ENCODE measurements around the gene TMEM156. TPM values are rescaled to one million over a fixed set of nuclear protein-coding genes. Genes with fewer than 3 reads are reported as not detected.
"Not testable (repeated sequence)": the region's sequence is repeated elsewhere in the genome, so short reads cannot be mapped to it uniquely, and the experiment has no call there.

The TMEM156 gene
- total RNA-seq, 1 donor from 2014 or later = 0.41 TPM

DNA sequence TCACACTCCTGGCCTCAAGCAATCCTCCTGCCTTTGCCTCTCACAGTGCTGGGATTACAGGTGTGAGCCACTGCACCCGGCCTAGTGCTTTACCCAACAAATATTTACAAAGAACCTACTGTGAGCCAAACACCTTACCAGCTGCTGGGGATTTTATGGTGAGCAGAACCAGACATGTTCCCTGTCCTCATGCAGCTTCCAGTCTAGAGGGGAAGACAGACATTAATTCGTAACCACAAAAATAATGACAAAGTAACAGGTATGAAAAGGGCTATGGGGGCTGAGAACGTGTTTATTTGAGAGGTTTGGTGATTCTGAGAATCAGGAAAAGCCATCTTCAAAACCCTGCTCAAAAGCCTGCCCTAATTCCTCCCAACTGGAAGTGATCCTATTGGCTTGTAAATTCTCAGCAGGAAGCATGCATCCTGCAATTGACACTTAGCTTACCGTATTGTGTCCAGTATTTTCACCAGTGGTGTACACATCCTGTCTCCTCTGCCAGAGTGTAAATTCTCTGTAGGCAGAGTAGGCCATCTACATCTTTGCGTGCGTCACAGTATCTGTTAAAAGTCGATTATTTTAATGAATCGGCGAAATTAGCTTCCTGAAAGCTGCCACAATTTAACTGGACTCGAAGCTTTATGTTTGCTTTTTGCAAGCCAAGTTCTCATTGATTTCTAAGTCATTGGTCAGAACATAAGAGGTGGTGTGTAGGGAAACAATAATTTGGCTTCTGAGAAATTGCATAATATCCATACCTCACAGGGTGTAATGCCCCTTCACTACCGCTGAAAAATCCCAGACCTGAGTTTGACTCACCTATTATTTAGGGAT, 67.0 kb downstream of the TMEM156 start:
- no peak for FAIRE-seq
- no peak for DNase-seq (ENCODE audit: low spot score in 2 of 2)

DNA sequence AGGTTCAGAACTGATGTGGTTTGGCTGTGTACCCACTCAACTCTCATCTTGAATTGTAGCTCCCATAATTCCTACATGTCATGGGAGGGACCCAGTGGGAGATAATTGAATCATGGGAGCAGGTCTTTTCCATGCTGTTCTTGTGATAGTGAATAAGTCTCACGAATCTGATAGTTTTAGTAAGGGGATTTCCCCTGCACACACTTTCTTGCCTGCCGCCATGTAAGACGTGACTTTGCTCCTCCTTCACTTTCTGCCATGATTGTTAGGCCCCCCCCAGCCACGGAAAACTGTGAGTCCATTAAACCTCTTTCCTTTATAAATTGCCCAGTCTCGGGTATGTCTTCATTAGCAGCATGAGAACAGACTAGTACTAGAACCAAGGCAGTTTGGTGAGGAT, 73.0 kb downstream of the TMEM156 start:
- DNase-seq (ENCODE audit: low spot score in 2 of 2); FAIRE-seq: not testable (repeated sequence)

DNA sequence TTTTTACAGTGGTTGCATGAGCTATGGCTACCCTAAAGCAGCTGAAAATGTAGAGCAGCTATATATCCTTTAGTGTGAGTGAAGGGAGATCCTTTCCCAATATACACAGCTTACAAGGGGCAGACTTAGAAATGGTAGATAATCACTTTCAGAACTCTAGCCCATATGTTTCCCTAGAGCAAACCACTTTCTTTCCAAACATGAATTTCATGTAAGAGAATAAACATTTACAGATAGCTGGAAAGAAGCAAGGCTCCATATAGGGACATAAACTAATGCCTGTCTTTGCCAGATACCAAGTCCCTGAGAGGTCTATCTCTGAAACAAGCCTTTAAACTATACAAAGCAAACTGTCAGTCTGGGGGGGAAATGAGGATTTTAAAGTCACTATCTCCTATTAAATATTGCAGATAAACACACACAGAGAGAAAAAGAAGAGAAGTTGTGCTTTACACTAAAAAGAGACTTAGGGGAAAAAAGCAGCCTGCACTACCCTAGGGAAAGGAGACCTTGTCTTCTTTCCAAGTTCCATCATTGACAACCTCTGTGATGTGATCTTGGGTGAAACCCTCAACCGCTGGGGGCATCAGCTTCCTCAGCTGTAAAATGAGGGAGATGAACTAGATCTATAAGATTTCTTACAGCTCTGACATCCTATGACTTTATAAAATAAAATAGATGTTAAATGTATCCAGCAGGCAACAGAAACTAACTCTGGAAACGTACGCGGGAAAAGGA, 73.6 kb downstream of the TMEM156 start:
- DNase-seq (ENCODE audit: low spot score in 2 of 2) = no peak
- no peak for FAIRE-seq

DNA sequence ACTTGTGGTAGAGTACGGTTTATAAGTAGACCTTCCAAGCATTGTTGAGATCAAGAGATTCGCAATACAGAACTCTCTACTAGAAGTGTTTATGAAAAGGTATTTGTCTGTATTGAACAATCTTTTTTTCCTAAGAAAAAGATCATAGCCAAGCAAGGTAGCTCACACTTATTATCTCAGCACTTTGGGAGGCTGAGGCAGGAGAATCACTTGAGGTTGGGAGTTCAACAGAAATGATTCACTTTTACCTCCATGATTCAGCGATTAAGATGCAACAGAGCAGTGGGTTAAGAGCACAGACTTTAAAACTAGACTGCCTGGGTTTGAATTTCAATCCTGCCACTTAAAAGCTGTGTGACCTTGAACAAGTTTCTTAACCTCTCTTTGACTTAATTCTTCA, 74.3 kb downstream of the TMEM156 start:
- DNase-seq (ENCODE audit: low spot score in 2 of 2) (no peak), FAIRE-seq (no peak)

DNA sequence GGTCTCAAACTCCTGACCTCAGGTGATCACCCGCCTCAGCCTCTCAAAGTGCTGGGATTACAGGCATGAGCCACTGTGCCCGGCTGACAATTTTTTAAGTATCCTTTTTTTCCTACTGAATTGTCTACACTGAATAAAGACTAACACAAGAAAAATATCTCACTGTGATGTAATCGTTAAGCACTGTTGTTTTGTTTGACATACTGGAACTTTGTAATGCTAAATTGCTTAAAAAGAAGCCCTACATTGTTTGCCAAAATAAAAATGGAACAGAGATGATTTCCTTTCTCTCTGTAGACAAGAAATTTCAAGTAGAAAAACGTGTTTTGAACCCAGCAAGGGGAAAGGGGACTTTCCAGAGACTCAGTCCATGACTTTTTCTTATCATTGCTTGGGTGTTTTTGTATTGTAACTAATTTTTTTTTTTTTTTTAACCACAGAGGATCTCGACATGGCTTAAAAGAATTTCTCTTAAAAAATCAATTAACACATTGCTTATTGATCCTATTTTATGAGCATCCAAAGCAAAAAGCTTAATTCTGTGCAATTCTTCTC, 74.9 kb downstream of the TMEM156 start:
- FAIRE-seq = no peak
- no peak for DNase-seq (ENCODE audit: low spot score in 2 of 2)

DNA sequence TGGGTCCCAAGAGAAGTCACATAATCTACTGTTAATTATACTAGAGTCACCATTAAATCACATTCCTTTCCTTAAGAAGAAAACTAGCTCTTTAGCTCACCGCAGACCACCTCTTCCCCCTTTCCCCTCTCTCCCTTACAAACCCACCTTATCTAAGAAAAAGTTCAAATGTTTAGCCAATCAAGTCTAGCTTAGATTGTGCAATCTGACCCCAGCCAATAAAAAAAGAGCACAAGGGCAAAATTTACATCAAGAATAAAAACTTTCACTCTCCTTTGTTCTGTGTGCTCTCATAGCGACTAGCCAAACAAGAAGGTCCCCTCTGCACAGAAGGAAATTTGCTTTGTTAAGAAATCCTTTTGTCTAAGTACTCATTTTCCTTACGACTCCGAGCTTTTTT, 76.3 kb downstream of the TMEM156 start:
- no peak for FAIRE-seq
- DNase-seq (ENCODE audit: low spot score in 2 of 2) = no peak

DNA sequence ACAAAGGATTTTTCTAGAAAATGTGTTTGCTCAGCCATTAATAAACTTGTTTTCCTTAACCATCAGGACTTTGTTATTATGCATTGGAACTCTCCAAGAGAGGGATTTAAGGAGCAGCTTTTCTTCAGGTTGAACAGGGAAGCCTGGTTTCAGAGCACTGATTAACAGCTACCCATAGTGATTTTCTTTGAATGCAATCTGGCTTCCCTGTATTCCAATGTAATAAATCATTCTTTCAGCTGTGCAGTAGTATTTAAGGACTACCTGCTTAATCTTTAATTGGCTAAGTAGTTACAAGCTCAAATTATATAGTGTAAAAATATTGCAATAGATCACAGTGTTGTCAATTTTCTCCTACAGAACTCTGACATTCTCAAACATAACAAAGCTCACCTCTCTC, 77.5 kb downstream of the TMEM156 start:
- no peak for FAIRE-seq

DNA sequence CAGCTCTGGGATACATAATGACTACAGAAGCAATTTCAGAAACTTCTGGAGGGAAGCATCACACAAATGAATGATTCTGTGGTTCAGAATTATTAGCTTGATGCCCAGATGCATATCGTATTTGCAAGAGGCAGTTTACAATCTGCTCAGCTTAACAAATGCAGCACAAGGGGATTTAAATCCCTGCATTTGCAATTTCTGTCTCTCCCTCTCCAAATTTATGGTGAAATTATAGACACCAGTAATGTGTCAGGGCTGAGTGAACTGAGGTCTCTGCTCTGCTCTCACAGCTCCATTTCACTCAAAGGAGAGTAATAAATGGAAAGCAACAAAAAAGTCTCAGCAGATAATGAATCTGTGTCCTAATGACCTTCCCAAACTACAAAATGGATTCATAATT, 80.2 kb downstream of the TMEM156 start:
- DNase-seq (ENCODE audit: low spot score in 2 of 2) (no peak), FAIRE-seq (no peak)

More for the DNA sequence above, 77.5 kb downstream of the TMEM156 start:
- no peak for DNase-seq (ENCODE audit: low spot score in 2 of 2)

DNA sequence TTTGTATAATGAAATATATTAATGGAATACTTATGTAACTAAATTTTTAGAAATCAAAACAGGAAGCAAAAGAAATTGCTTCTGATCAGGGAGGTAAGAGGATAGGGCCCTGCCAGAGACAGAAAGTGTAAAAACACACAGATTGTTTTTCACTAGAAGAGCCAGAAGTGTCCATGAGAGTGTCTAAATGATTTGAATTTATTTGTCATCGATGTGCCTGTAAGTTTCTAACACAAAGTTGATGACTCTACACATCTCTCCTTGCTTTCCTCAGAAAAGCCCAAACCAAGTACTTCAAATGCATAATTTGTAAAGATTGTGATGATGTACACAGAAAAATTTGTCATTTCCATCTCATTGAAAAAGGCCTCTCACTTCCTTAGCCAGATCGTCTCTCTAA, 80.6 kb downstream of the TMEM156 start:
- no peak for FAIRE-seq
- no peak for DNase-seq (ENCODE audit: low spot score in 2 of 2)

DNA sequence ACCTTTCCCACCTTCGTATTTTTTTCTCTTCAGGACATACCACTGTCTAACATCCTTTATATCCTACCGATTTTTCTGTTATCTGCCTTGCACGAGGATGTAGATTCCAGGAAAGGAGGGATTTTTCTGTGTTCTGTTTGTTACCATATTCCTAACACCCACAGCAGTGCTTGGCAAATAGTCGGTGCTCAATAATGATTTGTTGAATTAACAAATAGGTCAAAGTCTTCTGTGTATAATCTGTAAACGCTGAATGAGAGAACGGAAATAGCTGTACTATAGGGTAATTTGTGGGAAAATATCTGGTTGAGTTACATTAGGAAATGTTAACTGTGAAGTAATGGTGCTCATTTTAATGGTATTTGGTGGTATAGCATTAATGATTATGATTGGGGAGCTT, 81.5 kb downstream of the TMEM156 start:
- FAIRE-seq (no peak), DNase-seq (ENCODE audit: low spot score in 2 of 2) (no peak)

DNA sequence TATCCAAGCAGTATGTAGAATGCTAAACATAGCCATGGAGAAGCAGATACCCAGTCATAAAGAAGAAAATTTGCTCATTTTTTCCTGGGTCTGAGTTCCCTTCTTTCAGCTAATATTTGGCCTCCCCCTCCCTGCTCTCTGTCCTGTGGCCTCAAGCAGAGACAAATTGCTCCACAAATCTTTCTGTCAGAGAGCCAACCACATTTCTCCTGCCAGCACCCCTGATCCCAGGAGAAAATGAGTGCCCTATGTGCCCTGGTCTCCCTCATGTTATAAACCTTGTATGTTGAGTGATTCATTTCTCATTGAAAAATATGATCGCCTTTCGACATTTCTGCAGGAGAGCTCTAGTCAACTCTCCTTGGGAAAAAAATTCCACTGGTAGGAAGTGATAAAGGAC, 82.0 kb downstream of the TMEM156 start:
- FAIRE-seq = no peak
- DNase-seq (ENCODE audit: low spot score in 2 of 2) = no peak

DNA sequence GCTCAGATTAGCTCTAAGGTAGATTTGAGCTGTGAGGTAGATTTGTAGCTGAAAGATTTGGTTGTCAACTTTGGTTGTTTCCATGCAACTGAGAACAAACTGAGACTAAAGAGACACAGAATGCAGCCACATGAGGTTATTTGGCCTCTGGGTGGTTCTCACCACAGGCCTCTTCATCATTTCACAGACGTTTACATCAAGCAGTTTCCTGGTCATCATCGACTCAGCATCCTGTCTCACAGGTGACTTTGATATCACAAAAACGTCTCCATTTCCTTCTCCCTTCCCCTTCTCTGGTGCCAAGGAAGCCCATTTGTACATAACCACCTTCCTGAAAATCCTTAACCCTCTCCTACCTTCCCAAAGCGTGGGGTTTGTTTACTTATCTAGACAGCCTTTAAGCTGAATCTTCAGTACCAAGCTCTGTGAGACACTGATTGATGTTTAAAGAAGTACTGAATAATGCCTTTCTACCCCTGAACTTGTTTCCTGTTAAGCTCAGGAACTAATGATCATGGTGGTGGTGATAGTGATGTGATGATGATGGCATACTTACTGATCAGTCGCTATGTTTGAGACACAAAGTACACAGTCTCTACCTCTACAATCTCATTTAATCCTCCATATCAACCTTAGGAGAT, 82.7 kb downstream of the TMEM156 start:
- FAIRE-seq = no peak

DNA sequence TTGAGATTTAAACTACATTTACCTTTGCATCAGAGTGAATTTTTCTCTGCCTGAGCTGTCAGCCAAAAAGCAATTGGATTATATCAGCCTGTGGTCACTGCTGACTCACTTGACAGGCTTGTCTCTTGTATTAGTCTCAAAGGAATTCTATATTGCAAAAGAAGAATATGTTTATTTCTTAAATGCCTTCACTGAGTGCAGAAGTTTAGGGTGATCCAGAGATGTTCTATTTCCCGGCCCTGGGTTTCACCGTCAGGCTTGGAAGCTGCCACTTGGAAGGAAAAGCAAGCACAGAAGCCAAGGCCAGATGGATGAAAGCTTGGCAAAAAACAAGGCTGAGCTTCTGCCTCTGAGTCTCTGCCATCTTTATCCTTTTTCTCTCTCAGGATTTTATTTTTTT, 83.7 kb downstream of the TMEM156 start:
- no peak for FAIRE-seq
- DNase-seq (ENCODE audit: low spot score in 2 of 2) = no peak

More for the DNA sequence above, 82.7 kb downstream of the TMEM156 start:
- no peak for DNase-seq (ENCODE audit: low spot score in 2 of 2)

DNA sequence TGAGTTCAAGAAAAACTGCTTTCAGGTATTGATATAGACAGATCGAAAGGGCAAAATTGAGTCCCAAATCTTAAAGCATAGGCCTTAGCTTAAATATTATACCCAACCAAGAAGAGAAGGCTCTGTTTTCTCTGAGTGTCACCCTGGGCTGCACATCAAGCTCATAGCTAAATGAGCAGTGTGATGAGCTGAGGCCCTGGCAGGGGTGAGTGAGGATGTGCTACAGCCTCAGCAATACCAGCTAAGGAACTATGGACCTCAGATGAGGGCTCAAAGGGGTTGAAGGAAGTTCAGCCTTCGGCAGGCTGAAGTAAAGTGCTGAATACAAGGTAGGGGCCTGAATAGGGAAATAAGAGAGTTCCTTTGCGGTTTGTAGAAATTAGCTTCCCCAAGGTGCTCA, 85.3 kb downstream of the TMEM156 start:
- DNase-seq (ENCODE audit: low spot score in 2 of 2) = no peak
- no peak for FAIRE-seq

DNA sequence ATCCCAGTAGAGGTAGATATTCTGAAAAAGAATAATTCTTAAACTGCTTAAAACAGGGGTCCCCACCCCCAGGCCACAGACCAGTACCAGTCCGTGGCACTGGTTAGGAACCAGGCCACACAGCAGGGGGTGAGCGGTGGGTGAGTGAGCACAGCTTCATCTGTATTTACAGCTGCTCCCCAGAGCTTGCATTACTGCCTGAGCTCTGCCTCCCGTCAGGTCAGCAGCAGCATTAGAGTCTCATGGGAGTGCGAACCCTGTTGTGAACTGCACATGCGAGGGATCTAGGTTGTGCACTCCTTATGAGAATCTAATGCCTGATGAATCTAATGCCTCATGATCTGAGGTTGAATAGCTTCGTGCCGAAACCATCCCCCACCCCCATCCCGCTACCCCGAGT, 87.8 kb downstream of the TMEM156 start:
- FAIRE-seq (no peak), DNase-seq (ENCODE audit: low spot score in 2 of 2) (no peak)

DNA sequence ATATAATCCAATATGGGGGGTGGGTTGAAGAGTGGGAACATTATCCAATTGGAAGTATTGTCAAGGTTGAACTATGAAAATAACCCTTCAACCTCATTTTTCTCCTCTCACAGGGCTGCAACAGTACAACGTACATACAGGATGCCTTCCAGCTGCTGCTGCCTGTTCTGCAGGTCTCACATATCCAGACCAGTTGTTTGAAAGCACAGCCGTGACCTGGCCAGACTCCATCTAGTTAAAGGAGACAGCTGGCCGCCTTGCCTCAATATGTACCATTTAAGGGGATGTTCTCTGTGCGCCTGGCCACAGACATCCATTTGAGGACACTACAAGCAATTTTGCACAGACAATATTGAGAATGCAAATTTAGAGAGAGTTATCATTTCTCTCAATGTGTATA, 88.9 kb downstream of the TMEM156 start:
- FAIRE-seq (no peak), DNase-seq (ENCODE audit: low spot score in 2 of 2) (no peak)

DNA sequence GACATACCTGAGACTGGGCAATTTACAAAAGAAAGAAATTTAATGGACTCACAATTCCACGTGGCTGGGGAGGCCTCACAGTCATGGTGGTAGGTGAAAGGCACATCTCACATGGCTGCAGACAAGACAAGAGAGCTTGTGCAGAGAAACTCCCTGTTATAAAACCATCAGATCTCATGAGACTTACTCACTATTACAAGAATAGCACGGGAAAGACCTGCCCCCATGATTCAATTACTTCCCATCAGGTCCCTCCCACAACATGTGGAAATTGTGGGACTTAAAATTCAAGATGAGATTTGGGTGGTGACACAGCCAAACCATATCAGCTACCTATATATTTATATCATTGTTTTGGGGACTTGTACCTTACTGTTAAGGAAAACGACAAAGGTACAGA, 90.3 kb downstream of the TMEM156 start:
- not testable (repeated sequence) for FAIRE-seq; DNase-seq (ENCODE audit: low spot score in 2 of 2)

DNA sequence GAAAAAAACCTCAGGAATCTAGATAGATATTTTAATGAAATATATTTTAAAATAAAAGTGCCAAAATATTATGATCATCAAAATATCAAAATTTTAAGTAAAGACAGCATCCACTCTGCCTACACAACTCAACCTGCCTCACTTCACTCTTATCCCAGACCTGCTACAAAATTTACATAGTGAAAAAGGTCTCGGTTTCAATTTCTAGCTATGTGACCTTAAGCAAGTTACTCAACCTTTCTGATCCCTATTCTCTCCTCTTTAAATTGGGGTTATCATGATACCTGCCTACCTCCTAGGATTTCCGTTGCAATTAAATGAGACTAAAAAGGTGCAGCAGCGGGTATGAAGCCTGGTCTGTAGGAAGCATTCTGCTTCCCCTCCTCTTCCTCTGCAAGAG, 91.7 kb downstream of the TMEM156 start:
- no peak for FAIRE-seq
- no peak for DNase-seq (ENCODE audit: low spot score in 2 of 2)

DNA sequence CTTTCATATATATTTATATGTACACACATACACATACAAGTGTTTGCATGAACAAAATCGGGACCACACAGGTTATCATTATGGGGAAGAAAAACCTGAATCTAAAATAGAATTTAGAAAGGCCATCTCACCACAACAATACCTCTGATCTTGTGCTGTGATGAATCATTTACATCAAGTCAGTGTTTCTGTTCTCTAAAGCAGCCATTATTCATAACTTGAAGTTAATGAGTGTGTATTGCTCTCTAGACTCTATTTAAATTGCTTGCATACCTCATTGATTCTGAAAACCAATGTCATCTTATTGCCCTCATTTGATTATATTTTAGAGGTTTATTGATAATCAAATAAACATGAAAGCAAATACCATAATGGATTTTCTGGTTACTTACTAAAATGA, 93.0 kb downstream of the TMEM156 start:
- FAIRE-seq (no peak), DNase-seq (ENCODE audit: low spot score in 2 of 2) (no peak)

DNA sequence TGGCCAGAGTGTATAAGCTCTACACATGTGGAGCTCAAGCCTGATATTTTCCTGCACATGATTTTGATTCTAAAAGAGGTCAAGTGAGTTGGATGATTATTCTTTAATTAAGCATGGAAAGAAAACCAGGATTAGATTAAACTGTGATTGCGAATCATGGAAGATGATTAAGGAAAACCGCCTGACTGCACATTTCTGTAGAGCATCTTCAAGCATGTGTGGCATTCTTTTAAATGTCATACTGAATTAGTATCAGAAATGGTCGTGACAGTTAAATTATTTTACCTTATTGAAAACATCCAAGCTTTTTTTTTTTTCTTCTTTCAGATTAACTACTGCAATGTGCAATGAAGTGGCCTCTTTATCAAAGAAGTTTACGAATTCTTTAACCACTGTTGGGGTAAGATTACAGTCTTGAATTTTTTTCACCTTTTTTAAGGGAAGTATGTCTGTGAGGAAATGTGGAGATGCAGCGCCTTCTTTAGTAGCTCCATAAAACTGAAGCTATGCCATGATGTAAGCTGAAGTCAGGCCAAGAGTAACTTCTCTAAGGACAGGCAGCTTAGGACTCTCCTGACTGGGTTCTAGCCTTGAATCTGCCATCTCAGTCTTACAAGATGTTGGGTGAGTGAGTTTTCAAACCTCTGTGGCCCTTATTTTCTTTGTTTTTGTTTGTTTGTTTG, 96.7 kb downstream of the TMEM156 start:
- no peak for DNase-seq (ENCODE audit: low spot score in 2 of 2)
- no peak for FAIRE-seq

DNA sequence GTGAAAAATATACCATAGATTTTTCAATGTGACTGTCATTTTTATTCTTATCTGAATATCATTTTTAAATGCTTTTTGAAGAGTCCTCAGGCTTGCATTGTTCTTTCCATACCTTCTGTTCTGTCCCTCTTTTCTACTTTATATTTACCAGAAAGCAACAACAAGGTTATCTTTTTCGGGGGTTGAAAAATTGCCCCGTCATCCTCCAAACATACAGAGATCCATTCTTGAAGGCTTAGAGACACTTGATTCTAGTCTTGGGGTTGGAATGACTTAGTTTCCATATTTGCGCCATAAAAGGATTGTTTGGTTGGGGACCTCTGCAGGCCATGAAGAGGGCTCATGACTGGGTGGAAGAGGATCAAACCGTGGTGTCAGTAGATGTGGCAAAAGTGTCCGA, 101.1 kb downstream of the TMEM156 start:
- no peak for DNase-seq (ENCODE audit: low spot score in 2 of 2)
- FAIRE-seq = no peak

All from frontal cortex (tissue), 4 donors.